WTC11 (cell line): Measurements from ENCODE around the gene OFD1. TPM values are rescaled to one million over a fixed set of nuclear protein-coding genes. Genes with fewer than 3 reads are reported as not detected.
A peak's percentile ranks its signal among the peaks of the same experiment; 100 is the strongest.

Experiments
- ATAC-seq: fragments of 200-7000 bp; cut with Tn5 transposase; 2 replicates; pipeline ENCODE4 v1.10.0; 2021; ENCODE audit warnings: mild to moderate bottlenecking, moderate library complexity
- CTCF ChIA-PET: fragments of 300-600 bp; sonication (Branson Sonifier 250); formaldehyde crosslinking; loops from one replicate; lab custom pipeline; 2021; ENCODE audit warnings: antibody characterized with exemption; lab: Charles Lee
- POLR2A ChIA-PET: fragments of 350-600 bp; sonication (Branson Sonifier 250); formaldehyde crosslinking; loops from one replicate; lab custom pipeline; 2021; ENCODE audit warnings: antibody characterized with exemption; lab: Charles Lee
- DNase-seq: peaks from one replicate; pipeline ENCODE4 v3.0.0; 2021; ENCODE audit warnings: low spot score
- H3K27ac Mint-ChIP-seq: 2 replicates; pipeline ENCODE4 v1.8.0; 2021; ENCODE audit warnings: mixed read lengths
- H3K27me3 Mint-ChIP-seq: 2 replicates; pipeline ENCODE4 v1.8.0; 2021; ENCODE audit warnings: low read depth, mild to moderate bottlenecking, moderate library complexity, mixed read lengths
- H3K36me3 Mint-ChIP-seq: 2 replicates; pipeline ENCODE4 v1.8.0; 2021; ENCODE audit warnings: mixed read lengths
- H3K4me1 Mint-ChIP-seq: 2 replicates; pipeline ENCODE4 v1.8.0; 2022; ENCODE audit warnings: mixed read lengths
- H3K4me3 Mint-ChIP-seq: 2 replicates; pipeline ENCODE4 v1.8.0; 2021; ENCODE audit warnings: mild to moderate bottlenecking, moderate library complexity, mixed read lengths
- H3K9me3 Mint-ChIP-seq: 2 replicates; pipeline ENCODE4 v1.8.0; 2021; ENCODE audit warnings: mixed read lengths
- CREB1 ChIP-seq: sonication (generic); formaldehyde crosslinking; IDR thresholded peaks from 2 replicates; pipeline ENCODE4 v1.8.0; 2023; ENCODE audit warnings: mild to moderate bottlenecking, missing genetic modification reagents
- EMX1 ChIP-seq: fragments of 250-450 bp; sonication (Bioruptor Pico); IDR thresholded peaks from 2 replicates; pipeline ENCODE4 v1.8.0; 2021; ENCODE audit warnings: mild to moderate bottlenecking
- FOXP1 ChIP-seq: sonication (generic); formaldehyde crosslinking; IDR thresholded peaks from 2 replicates; pipeline ENCODE4 v1.8.0; 2022; ENCODE audit warnings: missing genetic modification reagents, mild to moderate bottlenecking, moderate library complexity, borderline replicate concordance
- IRF2 ChIP-seq: sonication (generic); formaldehyde crosslinking; IDR thresholded peaks from 2 replicates; pipeline ENCODE4 v1.8.0; 2022; ENCODE audit warnings: low read depth, missing genetic modification reagents, borderline replicate concordance
- MXD4 ChIP-seq: fragments of 250-450 bp; sonication (Bioruptor Pico); IDR thresholded peaks from 2 replicates; pipeline ENCODE4 v1.8.0; 2021; ENCODE audit warnings: mild to moderate bottlenecking, moderate library complexity, borderline replicate concordance
- NFYB ChIP-seq: sonication (generic); formaldehyde crosslinking; conservative IDR thresholded peaks from 2 replicates; pipeline ENCODE4 v1.8.0; 2022; ENCODE audit warnings: low read depth, missing genetic modification reagents
- OVOL2 ChIP-seq: fragments of 250-450 bp; sonication (Bioruptor Pico); IDR thresholded peaks from 2 replicates; pipeline ENCODE4 v1.9.0; 2021; ENCODE audit warnings: mild to moderate bottlenecking, borderline replicate concordance
- SMAD3 ChIP-seq: sonication (generic); formaldehyde crosslinking; IDR thresholded peaks from 2 replicates; pipeline ENCODE4 v1.8.0; 2022; ENCODE audit warnings: missing genetic modification reagents, mild to moderate bottlenecking, borderline replicate concordance
- SOX15 ChIP-seq: fragments of 250-450 bp; sonication (Bioruptor Pico); IDR thresholded peaks from 2 replicates; pipeline ENCODE4 v1.9.0; 2021; ENCODE audit warnings: mild to moderate bottlenecking
- TEAD1 ChIP-seq: sonication (generic); formaldehyde crosslinking; IDR thresholded peaks from 2 replicates; pipeline ENCODE4 v1.8.0; 2022; ENCODE audit warnings: mild to moderate bottlenecking, missing genetic modification reagents
- ZNF138 ChIP-seq: sonication (generic); formaldehyde crosslinking; conservative IDR thresholded peaks from 2 replicates; pipeline ENCODE4 v1.8.1; 2022; ENCODE audit warnings: mild to moderate bottlenecking, moderate library complexity, missing genetic modification reagents
- ZNF317 ChIP-seq: sonication (generic); formaldehyde crosslinking; IDR thresholded peaks from 2 replicates; pipeline ENCODE4 v1.8.1; 2023; ENCODE audit warnings: low read depth, mild to moderate bottlenecking, moderate library complexity, missing genetic modification reagents, borderline replicate concordance
- ZNF396 ChIP-seq: fragments of 250-450 bp; sonication (Bioruptor Pico); IDR thresholded peaks from 2 replicates; pipeline ENCODE4 v1.8.0; 2021; ENCODE audit warnings: mild to moderate bottlenecking, moderate library complexity, borderline replicate concordance
- ZNF671 ChIP-seq: fragments of 250-450 bp; sonication (Bioruptor Pico); IDR thresholded peaks from 2 replicates; pipeline ENCODE4 v1.8.0; 2021; ENCODE audit warnings: mild to moderate bottlenecking
- total RNA-seq: library from RNA; stranded (reverse); gene quantifications from 3 replicates; pipeline ENCODE4 v1.2.3, GENCODE V29; 2021
- TF ChIP-seq, protein P1 (sequence below): sonication (generic); formaldehyde crosslinking; IDR thresholded peaks from 2 replicates; pipeline ENCODE4 v1.8.1; 2023; ENCODE audit warnings: mild to moderate bottlenecking, missing genetic modification reagents, borderline replicate concordance
- TF ChIP-seq, protein P2 (sequence below): sonication (generic); formaldehyde crosslinking; IDR thresholded peaks from 2 replicates; pipeline ENCODE4 v1.8.1; 2022; ENCODE audit warnings: mild to moderate bottlenecking, missing genetic modification reagents, moderate library complexity, borderline replicate concordance
- TF ChIP-seq, protein P3 (sequence below): sonication (generic); formaldehyde crosslinking; IDR thresholded peaks from 2 replicates; pipeline ENCODE4 v1.8.1; 2023; ENCODE audit warnings: mild to moderate bottlenecking, missing genetic modification reagents
- TF ChIP-seq, protein P4 (sequence below): fragments of 250-450 bp; sonication (Bioruptor Pico); IDR thresholded peaks from 2 replicates; pipeline ENCODE4 v2.1.2; 2022; ENCODE audit warnings: mild to moderate bottlenecking, moderate library complexity
- TF ChIP-seq, protein P5 (sequence below): fragments of 250-450 bp; sonication (Bioruptor Pico); IDR thresholded peaks from 2 replicates; pipeline ENCODE4 v1.9.0; 2021; ENCODE audit warnings: mild to moderate bottlenecking
- TF ChIP-seq, protein P6 (sequence below): sonication (generic); formaldehyde crosslinking; IDR thresholded peaks from 2 replicates; pipeline ENCODE4 v1.8.0; 2022; ENCODE audit warnings: mild to moderate bottlenecking, missing genetic modification reagents
- TF ChIP-seq, protein P7 (sequence below): sonication (generic); formaldehyde crosslinking; IDR thresholded peaks from 2 replicates; pipeline ENCODE4 v1.8.0; 2023; ENCODE audit warnings: missing genetic modification reagents

OFD1 gene
- total RNA-seq, 1 experiment from 2014 or later: 23.4 TPM

DNA sequence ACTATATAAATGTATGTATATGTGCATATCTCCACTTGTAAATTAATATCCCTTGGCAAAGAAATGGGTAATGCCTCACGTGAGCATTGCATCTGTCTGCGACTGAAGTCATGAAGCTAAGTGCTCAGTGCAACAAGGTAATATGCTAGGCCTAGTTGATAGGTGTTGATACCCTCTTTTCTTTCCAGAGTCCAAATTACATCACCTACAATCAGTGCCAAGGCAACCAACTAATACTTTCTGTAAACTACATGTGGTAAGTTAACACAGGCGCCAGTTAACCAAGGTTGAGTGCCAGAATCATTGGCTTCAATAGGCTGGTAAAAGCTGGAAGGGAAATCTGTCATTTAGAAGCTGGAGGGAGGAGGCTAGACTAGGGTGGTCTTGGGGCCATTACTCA lies 41.3 kb downstream of the OFD1 start:
- POLR2A ChIA-PET: no interaction called here
- CTCF ChIA-PET: interaction anchor here (0.5 to 1.0 kb wide), 4 partner anchors 11 to 975 kb away, joined by 3 to 4 read pairs (median 3); no protein-coding TSS in a partner anchor

DNA sequence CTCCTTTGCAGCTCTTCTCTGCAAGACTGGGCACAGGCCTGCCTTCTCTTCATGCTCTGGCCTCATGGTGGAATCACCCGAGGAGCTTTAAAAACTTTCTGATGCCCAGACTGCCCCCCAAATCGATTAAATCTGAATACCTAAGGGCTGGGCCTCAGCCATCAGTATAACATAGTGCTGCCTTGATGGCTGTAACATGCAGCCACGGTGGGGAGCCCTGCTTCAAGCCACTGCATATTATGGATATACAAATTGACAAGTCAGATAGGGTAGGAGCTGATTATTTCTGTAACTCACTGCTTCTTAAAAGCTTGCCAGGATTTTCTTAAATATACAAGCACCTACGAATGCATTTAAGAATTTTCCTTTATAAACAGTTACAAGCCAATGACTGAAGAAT lies 41.8 kb downstream of the OFD1 start:
- Mint-ChIP-seq H3K27me3 (no peaks in the 10 kb centered on the region), H3K4me1 (peaks cover 12% of the 10 kb centered on the region), H3K36me3 (peaks cover 41% of the 10 kb centered on the region), H3K4me3 (no peak overlapping the region), H3K27ac (peak overlapping the region; percentile 29; the same call in 1 of the 2 replicates), H3K9me3 (no peaks in the 10 kb centered on the region)
- ATAC-seq: no peak
- POLR2A ChIA-PET: no interaction called here
- CTCF ChIA-PET: interaction anchor here (0.6 to 1.0 kb wide), 2 partner anchors 12 to 80 kb away, joined by 3 to 4 read pairs; no protein-coding TSS in a partner anchor
- no peak for TF ChIP-seq FOXP1 (CRISPR knock-in tag)
- no peak for TF ChIP-seq ZNF671 (CRISPR knock-in tag)
- TF ChIP-seq IRF2 (CRISPR knock-in tag): no peak
- TF ChIP-seq, protein P1, sequence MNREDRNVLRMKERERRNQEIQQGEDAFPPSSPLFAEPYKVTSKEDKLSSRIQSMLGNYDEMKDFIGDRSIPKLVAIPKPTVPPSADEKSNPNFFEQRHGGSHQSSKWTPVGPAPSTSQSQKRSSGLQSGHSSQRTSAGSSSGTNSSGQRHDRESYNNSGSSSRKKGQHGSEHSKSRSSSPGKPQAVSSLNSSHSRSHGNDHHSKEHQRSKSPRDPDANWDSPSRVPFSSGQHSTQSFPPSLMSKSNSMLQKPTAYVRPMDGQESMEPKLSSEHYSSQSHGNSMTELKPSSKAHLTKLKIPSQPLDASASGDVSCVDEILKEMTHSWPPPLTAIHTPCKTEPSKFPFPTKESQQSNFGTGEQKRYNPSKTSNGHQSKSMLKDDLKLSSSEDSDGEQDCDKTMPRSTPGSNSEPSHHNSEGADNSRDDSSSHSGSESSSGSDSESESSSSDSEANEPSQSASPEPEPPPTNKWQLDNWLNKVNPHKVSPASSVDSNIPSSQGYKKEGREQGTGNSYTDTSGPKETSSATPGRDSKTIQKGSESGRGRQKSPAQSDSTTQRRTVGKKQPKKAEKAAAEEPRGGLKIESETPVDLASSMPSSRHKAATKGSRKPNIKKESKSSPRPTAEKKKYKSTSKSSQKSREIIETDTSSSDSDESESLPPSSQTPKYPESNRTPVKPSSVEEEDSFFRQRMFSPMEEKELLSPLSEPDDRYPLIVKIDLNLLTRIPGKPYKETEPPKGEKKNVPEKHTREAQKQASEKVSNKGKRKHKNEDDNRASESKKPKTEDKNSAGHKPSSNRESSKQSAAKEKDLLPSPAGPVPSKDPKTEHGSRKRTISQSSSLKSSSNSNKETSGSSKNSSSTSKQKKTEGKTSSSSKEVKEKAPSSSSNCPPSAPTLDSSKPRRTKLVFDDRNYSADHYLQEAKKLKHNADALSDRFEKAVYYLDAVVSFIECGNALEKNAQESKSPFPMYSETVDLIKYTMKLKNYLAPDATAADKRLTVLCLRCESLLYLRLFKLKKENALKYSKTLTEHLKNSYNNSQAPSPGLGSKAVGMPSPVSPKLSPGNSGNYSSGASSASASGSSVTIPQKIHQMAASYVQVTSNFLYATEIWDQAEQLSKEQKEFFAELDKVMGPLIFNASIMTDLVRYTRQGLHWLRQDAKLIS (CRISPR knock-in tag): no peak
- no peak for TF ChIP-seq SOX15 (CRISPR knock-in tag)
- TF ChIP-seq, protein P2, sequence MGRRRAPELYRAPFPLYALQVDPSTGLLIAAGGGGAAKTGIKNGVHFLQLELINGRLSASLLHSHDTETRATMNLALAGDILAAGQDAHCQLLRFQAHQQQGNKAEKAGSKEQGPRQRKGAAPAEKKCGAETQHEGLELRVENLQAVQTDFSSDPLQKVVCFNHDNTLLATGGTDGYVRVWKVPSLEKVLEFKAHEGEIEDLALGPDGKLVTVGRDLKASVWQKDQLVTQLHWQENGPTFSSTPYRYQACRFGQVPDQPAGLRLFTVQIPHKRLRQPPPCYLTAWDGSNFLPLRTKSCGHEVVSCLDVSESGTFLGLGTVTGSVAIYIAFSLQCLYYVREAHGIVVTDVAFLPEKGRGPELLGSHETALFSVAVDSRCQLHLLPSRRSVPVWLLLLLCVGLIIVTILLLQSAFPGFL (CRISPR knock-in tag): no peak
- TF ChIP-seq, protein P3, sequence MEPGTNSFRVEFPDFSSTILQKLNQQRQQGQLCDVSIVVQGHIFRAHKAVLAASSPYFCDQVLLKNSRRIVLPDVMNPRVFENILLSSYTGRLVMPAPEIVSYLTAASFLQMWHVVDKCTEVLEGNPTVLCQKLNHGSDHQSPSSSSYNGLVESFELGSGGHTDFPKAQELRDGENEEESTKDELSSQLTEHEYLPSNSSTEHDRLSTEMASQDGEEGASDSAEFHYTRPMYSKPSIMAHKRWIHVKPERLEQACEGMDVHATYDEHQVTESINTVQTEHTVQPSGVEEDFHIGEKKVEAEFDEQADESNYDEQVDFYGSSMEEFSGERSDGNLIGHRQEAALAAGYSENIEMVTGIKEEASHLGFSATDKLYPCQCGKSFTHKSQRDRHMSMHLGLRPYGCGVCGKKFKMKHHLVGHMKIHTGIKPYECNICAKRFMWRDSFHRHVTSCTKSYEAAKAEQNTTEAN (CRISPR knock-in tag): no peak
- no peak for TF ChIP-seq SMAD3 (CRISPR knock-in tag)
- no peak for TF ChIP-seq NFYB
- TF ChIP-seq OVOL2 (CRISPR knock-in tag): no peak
- TF ChIP-seq, protein P4, sequence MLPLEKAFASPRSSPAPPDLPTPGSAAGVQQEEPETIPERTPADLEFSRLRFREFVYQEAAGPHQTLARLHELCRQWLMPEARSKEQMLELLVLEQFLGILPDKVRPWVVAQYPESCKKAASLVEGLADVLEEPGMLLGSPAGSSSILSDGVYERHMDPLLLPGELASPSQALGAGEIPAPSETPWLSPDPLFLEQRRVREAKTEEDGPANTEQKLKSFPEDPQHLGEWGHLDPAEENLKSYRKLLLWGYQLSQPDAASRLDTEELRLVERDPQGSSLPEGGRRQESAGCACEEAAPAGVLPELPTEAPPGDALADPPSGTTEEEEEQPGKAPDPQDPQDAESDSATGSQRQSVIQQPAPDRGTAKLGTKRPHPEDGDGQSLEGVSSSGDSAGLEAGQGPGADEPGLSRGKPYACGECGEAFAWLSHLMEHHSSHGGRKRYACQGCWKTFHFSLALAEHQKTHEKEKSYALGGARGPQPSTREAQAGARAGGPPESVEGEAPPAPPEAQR: no peak
- TF ChIP-seq, all 79 proteins: peak for 0
- DNase-seq: no peak

More for the DNA sequence above, 41.3 kb downstream of the OFD1 start:
- Mint-ChIP-seq H3K4me3 (no peak overlapping the region), H3K4me1 (peaks cover 8% of the 10 kb centered on the region)
- DNase-seq: no peak
- TF ChIP-seq, protein P5, sequence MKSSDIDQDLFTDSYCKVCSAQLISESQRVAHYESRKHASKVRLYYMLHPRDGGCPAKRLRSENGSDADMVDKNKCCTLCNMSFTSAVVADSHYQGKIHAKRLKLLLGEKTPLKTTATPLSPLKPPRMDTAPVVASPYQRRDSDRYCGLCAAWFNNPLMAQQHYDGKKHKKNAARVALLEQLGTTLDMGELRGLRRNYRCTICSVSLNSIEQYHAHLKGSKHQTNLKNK (CRISPR knock-in tag): no peak
- TF ChIP-seq NFYB (no peak), SMAD3 (CRISPR knock-in tag) (no peak), TEAD1 (CRISPR knock-in tag) (no peak), CREB1 (CRISPR knock-in tag) (no peak), ZNF396 (no peak), MXD4 (CRISPR knock-in tag) (no peak), EMX1 (CRISPR knock-in tag) (no peak), ZNF138 (CRISPR knock-in tag) (no peak), ZNF317 (CRISPR knock-in tag) (no peak)
- TF ChIP-seq, protein P6, sequence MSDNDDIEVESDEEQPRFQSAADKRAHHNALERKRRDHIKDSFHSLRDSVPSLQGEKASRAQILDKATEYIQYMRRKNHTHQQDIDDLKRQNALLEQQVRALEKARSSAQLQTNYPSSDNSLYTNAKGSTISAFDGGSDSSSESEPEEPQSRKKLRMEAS: no peak
- TF ChIP-seq, protein P7, sequence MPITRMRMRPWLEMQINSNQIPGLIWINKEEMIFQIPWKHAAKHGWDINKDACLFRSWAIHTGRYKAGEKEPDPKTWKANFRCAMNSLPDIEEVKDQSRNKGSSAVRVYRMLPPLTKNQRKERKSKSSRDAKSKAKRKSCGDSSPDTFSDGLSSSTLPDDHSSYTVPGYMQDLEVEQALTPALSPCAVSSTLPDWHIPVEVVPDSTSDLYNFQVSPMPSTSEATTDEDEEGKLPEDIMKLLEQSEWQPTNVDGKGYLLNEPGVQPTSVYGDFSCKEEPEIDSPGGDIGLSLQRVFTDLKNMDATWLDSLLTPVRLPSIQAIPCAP (CRISPR knock-in tag): no peak
- TF ChIP-seq, all 79 proteins: peak for 0
- H3K27me3 Mint-ChIP-seq: no peaks in the 10 kb centered on the region
- H3K27ac Mint-ChIP-seq: no peak overlapping the region
- peaks cover 43% of the 10 kb centered on the region for H3K36me3 Mint-ChIP-seq
- no peak for ATAC-seq
- no peaks in the 10 kb centered on the region for H3K9me3 Mint-ChIP-seq
